ENCODE measurements around the gene TEDC2. TPM values are rescaled to one million over a fixed set of nuclear protein-coding genes. Genes with fewer than 3 reads are reported as not detected.
A peak's percentile ranks its signal among the peaks of the same experiment; 100 is the strongest.

The TEDC2 gene
- total and polyA plus RNA-seq, 9 of the 15 experiments (the other 6 are each of a cell fraction or from before 2014, with no cell fraction given): 0.75 to 57.0 (median 17.6) TPM

DNA sequence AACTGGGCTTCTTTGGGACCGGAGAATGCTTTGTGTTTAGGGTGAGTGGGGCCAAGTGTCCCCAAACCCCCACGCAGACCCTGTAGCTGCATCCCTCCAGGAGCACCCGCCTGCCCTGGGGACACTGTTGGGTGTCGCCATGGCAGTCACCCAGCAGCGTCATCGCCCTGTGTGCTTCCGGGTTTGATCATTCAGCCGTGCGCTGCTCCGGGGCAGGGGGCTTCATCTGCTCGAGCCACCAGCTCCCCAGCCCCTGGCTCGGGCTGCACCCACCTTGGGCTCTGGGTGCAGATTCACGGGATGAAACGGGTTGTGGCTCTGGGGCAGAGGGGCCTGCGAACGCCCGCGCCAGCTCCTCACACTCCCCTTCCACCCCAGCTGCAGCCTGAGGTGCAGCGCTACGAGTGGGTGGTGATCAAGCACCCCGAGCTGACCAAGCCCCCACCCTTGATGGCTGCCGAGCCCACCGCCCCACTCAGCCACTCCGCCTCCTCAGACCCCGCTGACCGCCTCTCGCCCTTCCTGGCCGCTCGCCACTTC, 40.1 kb downstream of the TEDC2 start:
- ChIA-PET CTCF (ENCODE audit: low intra/inter-chr PET ratio) (interaction anchor here (0.9 to 3.5 kb wide), 4 partner anchors 71 to 305 kb away, joined by 3 to 17 read pairs (median 8); partner anchors contain the start of gene CCNF), POLR2A (no interaction called here)
- no peaks in the 10 kb centered on the region for H3K9me1 ChIP-seq (ENCODE audit: control insufficient read depth, insufficient read depth, low read length)
- no peak overlapping the region for H3K27ac ChIP-seq (ENCODE audit: extremely low read depth, low read depth, low read length)
- peaks cover 66% of the 10 kb centered on the region; the same call in 2 of the 3 replicates for H3K36me3 ChIP-seq (ENCODE audit: control insufficient read depth, insufficient read depth, low read length)
- no peak overlapping the region for H3K4me2 ChIP-seq (ENCODE audit: insufficient read depth, low read length)
- no peaks in the 10 kb centered on the region for H3K27me3 ChIP-seq (ENCODE audit: control insufficient read depth in 2 of 2, insufficient read depth in 2 of 2, low read length in 2 of 2)
- no peak overlapping the region for H3K4me3 ChIP-seq
- FAIRE-seq (no peak), DNase-seq (ENCODE audit: extremely low read depth in 1 of 4, low spot score in 3 of 4) (no peak), ATAC-seq (no peak)
- H2AFZ ChIP-seq (ENCODE audit: low read depth, low read length): no peak overlapping the region
- no peaks in the 10 kb centered on the region for H3K9me3 ChIP-seq (replicated peaks; ENCODE audit: control insufficient read depth, insufficient read depth, low read depth, low read length)
- 89% methylated on average over 20 of the region's 29 CpGs for WGBS (ENCODE audit: insufficient coverage, low coverage, missing lambda C conversion rate)
- intact Hi-C loops (cut with micrococcal nuclease): loop anchor here (2.0 to 10.0 kb wide), 4 partner anchors 33 to 303 kb away; partner anchors contain the start of genes ABCA3, CASKIN1 and CCNF
- in situ Hi-C loops (cut with MboI): no loop called here
- peak overlapping the region in 1 of 2 experiments; percentile 13; a peak in 1 of 4 replicates for H3K9ac ChIP-seq (ENCODE audit: insufficient read depth in 1 of 2, low read depth in 2 of 2, low read length in 2 of 2)
- peaks cover 17 to 77% of the 10 kb centered on the region in 2 experiments for H3K4me1 ChIP-seq (replicated peaks in 1 of 2; ENCODE audit: control insufficient read depth in 2 of 2, insufficient read depth in 2 of 2, low read length in 2 of 2)
- no TSS peak for BruUV-seq (replicated peaks)
- H4K20me1 ChIP-seq (replicated peaks; ENCODE audit: control insufficient read depth, insufficient read depth, low read length): peaks cover 9% of the 10 kb centered on the region
- H3K79me2 ChIP-seq (ENCODE audit: control insufficient read depth, insufficient read depth, low read length): peaks cover 19% of the 10 kb centered on the region
- TF ChIP-seq BRF2 (IDR thresholded peaks at IDR 0.05; ENCODE audit: borderline replicate concordance, insufficient read depth, insufficient read length) (no peak), E2F4 (CRISPR knock-in tag; IDR thresholded peaks at IDR 0.05; ENCODE audit: low read depth) (no peak), ETS2 (tag; IDR thresholded peaks at IDR 0.05; ENCODE audit: borderline replicate concordance, poor library complexity, severe bottlenecking) (no peak), MYNN (IDR thresholded peaks at IDR 0.05) (no peak), MYNN (CRISPR knock-in tag; IDR thresholded peaks at IDR 0.05) (no peak), CREB5 (CRISPR knock-in tag; IDR thresholded peaks at IDR 0.05) (no peak), ZC3H11A (IDR thresholded peaks at IDR 0.05; ENCODE audit: low read depth, low read length) (no peak)
- TF ChIP-seq, protein P1, sequence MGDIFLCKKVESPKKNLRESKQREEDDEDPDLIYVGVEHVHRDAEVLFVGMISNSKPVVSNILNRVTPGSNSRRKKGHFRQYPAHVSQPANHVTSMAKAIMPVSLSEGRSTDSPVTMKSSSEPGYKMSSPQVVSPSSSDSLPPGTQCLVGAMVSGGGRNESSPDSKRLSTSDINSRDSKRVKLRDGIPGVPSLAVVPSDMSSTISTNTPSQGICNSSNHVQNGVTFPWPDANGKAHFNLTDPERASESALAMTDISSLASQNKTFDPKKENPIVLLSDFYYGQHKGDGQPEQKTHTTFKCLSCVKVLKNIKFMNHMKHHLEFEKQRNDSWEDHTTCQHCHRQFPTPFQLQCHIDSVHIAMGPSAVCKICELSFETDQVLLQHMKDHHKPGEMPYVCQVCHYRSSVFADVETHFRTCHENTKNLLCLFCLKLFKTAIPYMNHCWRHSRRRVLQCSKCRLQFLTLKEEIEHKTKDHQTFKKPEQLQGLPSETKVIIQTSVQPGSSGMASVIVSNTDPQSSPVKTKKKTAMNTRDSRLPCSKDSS (IDR thresholded peaks at IDR 0.05; ENCODE audit: low read depth, partially characterized antibody): no peak
- TF ChIP-seq, protein P2, sequence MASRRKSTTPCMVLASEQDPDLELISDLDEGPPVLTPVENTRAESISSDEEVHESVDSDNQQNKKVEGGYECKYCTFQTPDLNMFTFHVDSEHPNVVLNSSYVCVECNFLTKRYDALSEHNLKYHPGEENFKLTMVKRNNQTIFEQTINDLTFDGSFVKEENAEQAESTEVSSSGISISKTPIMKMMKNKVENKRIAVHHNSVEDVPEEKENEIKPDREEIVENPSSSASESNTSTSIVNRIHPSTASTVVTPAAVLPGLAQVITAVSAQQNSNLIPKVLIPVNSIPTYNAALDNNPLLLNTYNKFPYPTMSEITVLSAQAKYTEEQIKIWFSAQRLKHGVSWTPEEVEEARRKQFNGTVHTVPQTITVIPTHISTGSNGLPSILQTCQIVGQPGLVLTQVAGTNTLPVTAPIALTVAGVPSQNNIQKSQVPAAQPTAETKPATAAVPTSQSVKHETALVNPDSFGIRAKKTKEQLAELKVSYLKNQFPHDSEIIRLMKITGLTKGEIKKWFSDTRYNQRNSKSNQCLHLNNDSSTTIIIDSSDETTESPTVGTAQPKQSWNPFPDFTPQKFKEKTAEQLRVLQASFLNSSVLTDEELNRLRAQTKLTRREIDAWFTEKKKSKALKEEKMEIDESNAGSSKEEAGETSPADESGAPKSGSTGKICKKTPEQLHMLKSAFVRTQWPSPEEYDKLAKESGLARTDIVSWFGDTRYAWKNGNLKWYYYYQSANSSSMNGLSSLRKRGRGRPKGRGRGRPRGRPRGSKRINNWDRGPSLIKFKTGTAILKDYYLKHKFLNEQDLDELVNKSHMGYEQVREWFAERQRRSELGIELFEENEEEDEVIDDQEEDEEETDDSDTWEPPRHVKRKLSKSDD (conservative IDR thresholded peaks at IDR 0.05; ENCODE audit: low read length): no peak

All from K562 (cell line).